Measurements from ENCODE around the gene BOLL.
"Not testable (repeated sequence)": the region's sequence is repeated elsewhere in the genome, so short reads cannot be mapped to it uniquely, and the experiment has no call there.

Gene BOLL

GRCh38 chr2:197784956-197785941 lies at the start of gene BOLL:
TSS of gene BOLL (minus strand) at chr2:197785319. CDS start at chr2:197781850, 3,469 bp downstream.
- peak; percentile 56 for DNase-seq

GRCh38 chr2:197834771-197835170 lies 49.7 kb upstream of the BOLL start:
- not testable (repeated sequence) for DNase-seq

GRCh38 chr2:197828464-197829135 lies 43.5 kb upstream of the BOLL start:
- no peak for DNase-seq

GRCh38 chr2:197827618-197828017 lies 42.5 kb upstream of the BOLL start:
- no peak for DNase-seq

GRCh38 chr2:197822333-197822732 lies 37.2 kb upstream of the BOLL start:
- no peak for DNase-seq

- DNase-seq, result no peak
These were observed 36.6 kb upstream of the BOLL start for GRCh38 chr2:197821550-197822289.

GRCh38 chr2:197814526-197814925 lies 29.4 kb upstream of the BOLL start:
- no peak for DNase-seq

- no peak for DNase-seq
These were observed 28.1 kb upstream of the BOLL start for GRCh38 chr2:197813093-197813787.

GRCh38 chr2:197810491-197810890 lies 25.4 kb upstream of the BOLL start:
- DNase-seq, result no peak

- DNase-seq, result no peak
These were observed 24.9 kb upstream of the BOLL start for GRCh38 chr2:197810016-197810415.

- DNase-seq, result no peak
These were observed 23.9 kb upstream of the BOLL start for GRCh38 chr2:197809064-197809463.

- no peak for DNase-seq
These were observed 20.9 kb upstream of the BOLL start for GRCh38 chr2:197805715-197806633.

GRCh38 chr2:197804758-197805714 lies 19.9 kb upstream of the BOLL start:
- peak; percentile 78 for DNase-seq

GRCh38 chr2:197804049-197804757 lies 19.1 kb upstream of the BOLL start, which contains the start of gene PLCL1:
TSS of gene PLCL1 (plus strand) at chr2:197804593.
- DNase-seq, result peak; percentile 96

- no peak for DNase-seq
These were observed 17.9 kb upstream of the BOLL start for GRCh38 chr2:197803033-197803444.

GRCh38 chr2:197801033-197801432 lies 15.9 kb upstream of the BOLL start:
- no peak for DNase-seq

GRCh38 chr2:197800091-197800490 lies 15.0 kb upstream of the BOLL start:
- no peak for DNase-seq

GRCh38 chr2:197799068-197799467 lies 13.9 kb upstream of the BOLL start:
- no peak for DNase-seq

- DNase-seq, result no peak
These were observed 13.1 kb upstream of the BOLL start for GRCh38 chr2:197798187-197798586.
